GM23338 (cell line): Measurements from ENCODE around the gene HAGH. TPM values are rescaled to one million over a fixed set of nuclear protein-coding genes. Genes with fewer than 3 reads are reported as not detected.

Experiments used
- ATAC-seq: fragments of 200-7000 bp; cut with Tn5 transposase; 3 replicates; pipeline ENCODE4 v1.9.1; 2020
- DNase-seq: peaks from one replicate; pipeline ENCODE4 v3.0.0-alpha.2; 2015; ENCODE audit warnings: low spot score
- H2AFZ ChIP-seq: fragments of 200-600 bp; sonication (generic); 2 replicates; pipeline ENCODE4 v1.8.0; 2016; ENCODE audit warnings: antibody characterized with exemption, mild to moderate bottlenecking, moderate library complexity
- H3F3A ChIP-seq: fragments of 200-600 bp; sonication (generic); replicated peaks from 2 replicates; pipeline ENCODE4 v1.8.0; 2017; ENCODE audit warnings: antibody characterized with exemption, mixed run types, low read depth
- H3K27ac ChIP-seq: fragments of 200-600 bp; sonication (generic); 2 replicates; pipeline ENCODE4 v1.6.1; 2016; ENCODE audit warnings: low read depth
- H3K27me3 ChIP-seq: fragments of 200-600 bp; sonication (generic); 2 replicates; pipeline ENCODE4 v1.8.0; 2016; ENCODE audit warnings: mild to moderate bottlenecking, mixed run types, moderate library complexity; ENCODE audit not compliant: insufficient read depth
- H3K36me3 ChIP-seq: fragments of 200-600 bp; sonication (generic); 2 replicates; pipeline ENCODE4 v1.8.0; 2016; ENCODE audit warnings: mild to moderate bottlenecking; ENCODE audit not compliant: insufficient read depth
- H3K4me1 ChIP-seq: fragments of 200-600 bp; sonication (generic); 2 replicates; pipeline ENCODE4 v1.8.0; 2016; ENCODE audit warnings: mild to moderate bottlenecking, moderate library complexity; ENCODE audit not compliant: insufficient read depth
- H3K4me2 ChIP-seq: fragments of 200-600 bp; sonication (generic); 2 replicates; pipeline ENCODE4 v1.7.1; 2017; ENCODE audit warnings: mixed run types
- H3K4me3 ChIP-seq: fragments of 200-600 bp; sonication (generic); 2 replicates; pipeline ENCODE4 v1.6.1; 2016; ENCODE audit warnings: mixed run types
- H3K79me2 ChIP-seq: fragments of 200-600 bp; sonication (generic); replicated peaks from 2 replicates; pipeline ENCODE4 v1.8.0; 2017; ENCODE audit warnings: mild to moderate bottlenecking; ENCODE audit not compliant: insufficient read depth
- H3K9me2 ChIP-seq: fragments of 200-600 bp; sonication (generic); 2 replicates; pipeline ENCODE4 v1.8.0; 2017; ENCODE audit not compliant: insufficient read depth
- H4K20me1 ChIP-seq: fragments of 200-600 bp; sonication (generic); replicated peaks from 2 replicates; pipeline ENCODE4 v1.8.0; 2017; ENCODE audit warnings: mild to moderate bottlenecking; ENCODE audit not compliant: insufficient read depth
- H3K27ac Mint-ChIP-seq: 2 replicates; pipeline ENCODE4 v1.8.0; 2020; ENCODE audit warnings: inconsistent platforms, mild to moderate bottlenecking, moderate library complexity, mixed read lengths
- H3K27me3 Mint-ChIP-seq: 3 replicates; pipeline ENCODE4 v1.8.0; 2022; ENCODE audit warnings: low read depth, mild to moderate bottlenecking, moderate library complexity, mixed read lengths, inconsistent platforms; ENCODE audit not compliant: insufficient read depth, poor library complexity
- H3K36me3 Mint-ChIP-seq: 3 replicates; pipeline ENCODE4 v1.8.0; 2021; ENCODE audit warnings: low read depth, mild to moderate bottlenecking, inconsistent platforms, moderate library complexity, mixed read lengths
- H3K4me1 Mint-ChIP-seq: 3 replicates; pipeline ENCODE4 v1.8.0; 2020; ENCODE audit warnings: mild to moderate bottlenecking, inconsistent platforms, mixed read lengths
- H3K4me3 Mint-ChIP-seq: 3 replicates; pipeline ENCODE4 v1.8.0; 2021; ENCODE audit warnings: moderate library complexity, mild to moderate bottlenecking, inconsistent platforms, mixed read lengths
- H3K9me3 Mint-ChIP-seq: 3 replicates; pipeline ENCODE4 v1.8.0; 2020; ENCODE audit warnings: moderate library complexity, mild to moderate bottlenecking, inconsistent platforms, mixed read lengths
- CREB1 ChIP-seq: fragments of 250-450 bp; sonication (Bioruptor Pico); IDR thresholded peaks from 2 replicates; pipeline ENCODE4 v1.5.0; 2020; ENCODE audit warnings: low read depth, mild to moderate bottlenecking, moderate library complexity
- CTCF ChIP-seq, 2 experiments: fragments of 200-600 bp in 1 of 2; sonication (generic) in 1 of 2; conservative IDR thresholded peaks; 2 replicates each; pipeline versions ENCODE4 v1.5.1 to v1.6.1; 2016 to 2017; ENCODE audit warnings: antibody characterized with exemption in 2 of 2, low read depth in 2 of 2, mild to moderate bottlenecking in 2 of 2, moderate library complexity in 1 of 2
- ETS1 ChIP-seq: IDR thresholded peaks from 2 replicates; pipeline ENCODE4 v1.6.1; 2016; ENCODE audit warnings: antibody characterized with exemption
- EZH2phosphoT487 ChIP-seq: fragments of 200-600 bp; sonication (generic); IDR thresholded peaks from one replicate; pipeline ENCODE4 v1.8.1; 2018; ENCODE audit warnings: antibody characterized with exemption; ENCODE audit not compliant: unreplicated experiment
- JUNB ChIP-seq: IDR thresholded peaks from one replicate; pipeline ENCODE4 v1.6.1; 2016; ENCODE audit warnings: antibody characterized with exemption; ENCODE audit not compliant: unreplicated experiment
- NANOG ChIP-seq: IDR thresholded peaks from 2 replicates; pipeline ENCODE4 v1.6.1; 2016; ENCODE audit warnings: antibody characterized with exemption, borderline replicate concordance
- POLR2AphosphoS5 ChIP-seq: IDR thresholded peaks from 2 replicates; pipeline ENCODE4 v1.6.1; 2016; ENCODE audit warnings: antibody characterized with exemption, low read depth
- ZNF114 ChIP-seq: fragments of 250-450 bp; sonication (Bioruptor Pico); IDR thresholded peaks from 2 replicates; pipeline ENCODE4 v1.5.0; 2020; ENCODE audit warnings: mild to moderate bottlenecking, moderate library complexity
- polyA plus RNA-seq: library from polyadenylated mRNA; unstranded; fragments of >200 nt; fragmentation: Nextera tagmentation; extraction: Ambion mirVana; gene quantifications from 2 replicates; pipeline ENCODE4 v1.2.1, GENCODE V29; 2016
- total RNA-seq: library from RNA; depleted of rRNA; stranded (reverse); fragments of >200 nt; shearing (Covaris generic); gene quantifications from 2 replicates; pipeline ENCODE4 v1.2.3, GENCODE V29; 2014

Gene HAGH
- total and polyA plus RNA-seq, 2 experiments from 2014 or later, result 24.7 to 28.9 TPM

- DNase-seq, result no peak
- no peak overlapping the region for H2AFZ ChIP-seq
These were observed 46.6 kb downstream of the HAGH start for GRCh38 chr16:1779741-1780676.

GRCh38 chr16:1779234-1779701, 47.4 kb downstream of the HAGH start:
- H3F3A ChIP-seq, result 0 out of 2 replicates have a peak, but pooled peaks cover 3% of the 10 kb centered on the region
- no peak overlapping the region for H2AFZ ChIP-seq
- no peaks in the 10 kb centered on the region for H3K27me3 ChIP-seq
- H3K4me2 ChIP-seq, result no peak overlapping the region
- H3K79me2 ChIP-seq, result peaks cover 21% of the 10 kb centered on the region
- Mint-ChIP-seq H3K4me1 (peaks cover 5% of the 10 kb centered on the region), H3K27me3 (peaks cover 31% of the 10 kb centered on the region), H3K4me3 (no peak overlapping the region; the same call in 2 of the 3 replicates), H3K27ac (no peak overlapping the region), H3K9me3 (peaks cover 7% of the 10 kb centered on the region; the same call in 1 of the 3 replicates), H3K36me3 (peaks cover 16% of the 10 kb centered on the region; the same call in 2 of the 3 replicates)
- H3K4me1 ChIP-seq, result peaks cover 4% of the 10 kb centered on the region; the same call in 1 of the 2 replicates
- peaks cover 15% of the 10 kb centered on the region; the same call in 1 of the 2 replicates for H4K20me1 ChIP-seq
- no peaks in the 10 kb centered on the region for H3K9me2 ChIP-seq
- DNase-seq, result no peak
- no peak for ATAC-seq
- TF ChIP-seq ZNF114 (no peak), POLR2AphosphoS5 (peak; percentile 7; the same call in 1 of the 2 replicates)
- H3K4me3 ChIP-seq, result no peak overlapping the region
- no peaks in the 10 kb centered on the region for H3K36me3 ChIP-seq
- H3K27ac ChIP-seq, result no peak overlapping the region

More at GRCh38 chr16:1779741-1780676, 46.6 kb downstream of the HAGH start:
- Histone ChIP-seq H3K27me3 (no peaks in the 10 kb centered on the region), H3K9me2 (no peaks in the 10 kb centered on the region), H3K4me1 (peaks cover 4% of the 10 kb centered on the region; the same call in 1 of the 2 replicates), H3K4me2 (no peak overlapping the region), H3K36me3 (no peaks in the 10 kb centered on the region), H3K4me3 (no peak overlapping the region), H3K79me2 (peaks cover 21% of the 10 kb centered on the region), H3F3A (0 out of 2 replicates have a peak, but pooled peaks cover 3% of the 10 kb centered on the region), H3K27ac (no peak overlapping the region), H4K20me1 (peaks cover 19% of the 10 kb centered on the region; the same call in 1 of the 2 replicates)
- TF ChIP-seq CREB1 (CRISPR knock-in tag) (no peak), ETS1 (no peak), POLR2AphosphoS5 (peak; percentile 31; the same call in 1 of the 2 replicates), JUNB (no peak), ZNF114 (no peak), EZH2phosphoT487 (no peak), CTCF (conservative IDR thresholded peaks at IDR 0.05; ENCODE audit: low read depth in 2 of 2) (no peak), NANOG (no peak)
- Mint-ChIP-seq H3K27ac (no peak overlapping the region), H3K9me3 (peaks cover 7% of the 10 kb centered on the region; the same call in 1 of the 3 replicates), H3K4me3 (peak overlapping the region; percentile 86; the same call in 1 of the 3 replicates), H3K27me3 (peaks cover 31% of the 10 kb centered on the region), H3K36me3 (peaks cover 16% of the 10 kb centered on the region; the same call in 2 of the 3 replicates), H3K4me1 (peaks cover 5% of the 10 kb centered on the region)
- ATAC-seq, result no peak
